Measurements from ENCODE around the gene R3HDM2. TPM values are rescaled to one million over a fixed set of nuclear protein-coding genes. Genes with fewer than 3 reads are reported as not detected.

The R3HDM2 gene
- total and polyA plus RNA-seq, 2 donors from 2014 or later = 16.5 to 67.3 TPM

DNA sequence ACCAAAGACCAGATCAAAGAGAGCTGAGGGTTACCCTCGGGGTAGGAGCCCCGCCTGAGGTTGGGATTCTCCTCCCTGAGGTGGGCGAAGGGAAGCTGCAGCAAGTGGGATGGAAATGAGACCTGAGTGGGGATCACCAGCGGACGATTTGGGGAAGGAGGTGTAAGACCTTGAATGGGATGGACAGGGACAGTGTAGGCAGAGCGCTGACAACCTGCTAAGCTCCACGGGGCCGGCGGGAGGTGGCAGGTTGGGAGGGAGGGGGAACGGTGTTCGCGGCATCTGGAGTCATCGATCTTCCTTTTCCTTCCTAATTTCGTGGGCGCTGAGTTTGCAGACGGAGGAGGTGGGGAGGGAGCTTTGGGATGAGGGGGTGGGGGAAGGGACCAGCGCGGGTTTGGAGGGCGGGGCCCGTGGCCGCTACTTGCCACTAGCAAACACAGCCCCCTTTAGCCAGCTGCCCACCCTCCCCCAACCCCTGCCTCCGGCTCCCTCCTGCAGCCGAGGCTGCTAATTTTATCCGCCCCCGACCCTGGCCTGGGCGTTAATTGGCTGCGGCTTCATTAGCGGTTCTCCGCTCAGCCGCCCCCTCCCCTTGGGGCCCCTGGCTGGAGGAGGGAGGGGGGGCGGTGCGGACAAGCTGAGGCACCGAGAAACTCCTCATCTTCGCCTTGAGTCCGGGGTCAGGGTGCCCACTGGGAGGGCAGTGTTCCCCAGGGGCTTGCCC is 204.1 kb downstream of the R3HDM2 start:
- intact Hi-C loops (cut with DNase I) = no loop called here
- H3K4me1 ChIP-seq (ENCODE audit: control insufficient read depth in 2 of 3, insufficient read depth in 2 of 3, low read depth in 1 of 3, low read length in 3 of 3) = peaks cover 2 to 10% (median 8%) of the 10 kb centered on the region in 3 donors
- no peak overlapping the region for H3K27ac ChIP-seq (ENCODE audit: low read depth in 2 of 2, low read length in 2 of 2)
- H3K4me3 ChIP-seq (ENCODE audit: low read length in 3 of 3) = no peak overlapping the region
- no peak for FAIRE-seq
- TF ChIP-seq, protein P1, sequence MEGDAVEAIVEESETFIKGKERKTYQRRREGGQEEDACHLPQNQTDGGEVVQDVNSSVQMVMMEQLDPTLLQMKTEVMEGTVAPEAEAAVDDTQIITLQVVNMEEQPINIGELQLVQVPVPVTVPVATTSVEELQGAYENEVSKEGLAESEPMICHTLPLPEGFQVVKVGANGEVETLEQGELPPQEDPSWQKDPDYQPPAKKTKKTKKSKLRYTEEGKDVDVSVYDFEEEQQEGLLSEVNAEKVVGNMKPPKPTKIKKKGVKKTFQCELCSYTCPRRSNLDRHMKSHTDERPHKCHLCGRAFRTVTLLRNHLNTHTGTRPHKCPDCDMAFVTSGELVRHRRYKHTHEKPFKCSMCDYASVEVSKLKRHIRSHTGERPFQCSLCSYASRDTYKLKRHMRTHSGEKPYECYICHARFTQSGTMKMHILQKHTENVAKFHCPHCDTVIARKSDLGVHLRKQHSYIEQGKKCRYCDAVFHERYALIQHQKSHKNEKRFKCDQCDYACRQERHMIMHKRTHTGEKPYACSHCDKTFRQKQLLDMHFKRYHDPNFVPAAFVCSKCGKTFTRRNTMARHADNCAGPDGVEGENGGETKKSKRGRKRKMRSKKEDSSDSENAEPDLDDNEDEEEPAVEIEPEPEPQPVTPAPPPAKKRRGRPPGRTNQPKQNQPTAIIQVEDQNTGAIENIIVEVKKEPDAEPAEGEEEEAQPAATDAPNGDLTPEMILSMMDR (IDR thresholded peaks at IDR 0.05; ENCODE audit: borderline replicate concordance, extremely low read depth, insufficient read depth) = no peak
- DNase-seq = peak in 2 of 5 donors; percentile 29 to 70
- H3K9me3 ChIP-seq (ENCODE audit: control insufficient read depth in 2 of 3, insufficient read depth in 1 of 3, low read length in 3 of 3) = no peaks in the 10 kb centered on the region
- peaks cover 0 to under 1% (median 0%) of the 10 kb centered on the region in 3 donors for H3K36me3 ChIP-seq (ENCODE audit: control insufficient read depth in 2 of 3, insufficient read depth in 3 of 3, low read length in 3 of 3)
- no peak overlapping the region for H3K9ac ChIP-seq (ENCODE audit: low read length in 3 of 3)
- H3K27me3 ChIP-seq (ENCODE audit: control insufficient read depth, insufficient read depth, low read length) = peaks cover 13% of the 10 kb centered on the region

DNA sequence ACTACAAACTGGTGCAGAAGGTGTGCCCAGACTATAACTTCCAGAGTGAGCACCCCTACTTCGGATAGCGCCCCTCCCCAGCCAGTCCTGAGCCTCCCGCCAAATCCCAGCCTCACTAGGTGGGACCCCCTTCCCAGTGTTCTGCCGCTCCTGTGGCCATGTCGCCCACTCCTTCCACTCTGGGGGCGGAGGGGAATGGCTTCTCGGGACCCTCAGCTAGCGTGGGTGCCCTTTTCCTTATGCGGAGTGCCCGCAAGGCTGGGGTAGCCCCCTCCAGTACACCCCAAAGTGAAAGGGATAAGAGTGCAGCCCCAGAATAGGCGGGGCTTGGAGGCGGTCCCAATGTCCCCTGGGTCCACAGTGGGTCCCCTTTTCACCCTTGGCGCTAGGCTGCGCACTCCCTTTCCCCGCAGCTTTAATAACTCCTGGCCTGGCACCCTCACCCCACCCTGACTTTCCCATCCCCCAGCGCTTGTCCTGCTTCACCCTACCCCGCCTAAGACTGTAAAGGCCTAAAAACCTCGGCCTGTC is 205.1 kb downstream of the R3HDM2 start:
- peaks cover 19% of the 10 kb centered on the region for H3K27me3 ChIP-seq (ENCODE audit: control insufficient read depth, insufficient read depth, low read length)
- DNase-seq = peak in 1 of 5 donors; percentile 59
- TF ChIP-seq, protein P1 (IDR thresholded peaks at IDR 0.05; ENCODE audit: borderline replicate concordance, extremely low read depth, insufficient read depth) = no peak
- no peaks in the 10 kb centered on the region for H3K36me3 ChIP-seq (ENCODE audit: control insufficient read depth in 2 of 3, insufficient read depth in 3 of 3, low read length in 3 of 3)
- no peak overlapping the region for H3K4me3 ChIP-seq (ENCODE audit: low read length in 3 of 3)
- no peak for FAIRE-seq
- H3K4me1 ChIP-seq (ENCODE audit: control insufficient read depth in 2 of 3, insufficient read depth in 2 of 3, low read depth in 1 of 3, low read length in 3 of 3) = peaks cover 2 to 9% (median 6%) of the 10 kb centered on the region in 3 donors
- H3K27ac ChIP-seq (ENCODE audit: low read depth in 2 of 2, low read length in 2 of 2) = no peak overlapping the region
- intact Hi-C loops (cut with DNase I) = no loop called here
- H3K9me3 ChIP-seq (ENCODE audit: control insufficient read depth in 2 of 3, insufficient read depth in 1 of 3, low read length in 3 of 3) = no peaks in the 10 kb centered on the region
- H3K9ac ChIP-seq (ENCODE audit: low read length in 3 of 3) = no peak overlapping the region

- Histone ChIP-seq H3K36me3 (ENCODE audit: control insufficient read depth in 2 of 3, insufficient read depth in 3 of 3, low read length in 3 of 3) (no peaks in the 10 kb centered on the region), H3K4me1 (ENCODE audit: control insufficient read depth in 2 of 3, insufficient read depth in 2 of 3, low read depth in 1 of 3, low read length in 3 of 3) (peaks cover 2 to 4% (median 3%) of the 10 kb centered on the region in 3 donors), H3K9ac (ENCODE audit: low read length in 3 of 3) (no peak overlapping the region), H3K27ac (ENCODE audit: low read depth in 2 of 2, low read length in 2 of 2) (no peak overlapping the region), H3K4me3 (ENCODE audit: low read length in 3 of 3) (no peak overlapping the region), H3K27me3 (ENCODE audit: control insufficient read depth, insufficient read depth, low read length) (peaks cover 22% of the 10 kb centered on the region), H3K9me3 (ENCODE audit: control insufficient read depth in 2 of 3, insufficient read depth in 1 of 3, low read length in 3 of 3) (no peaks in the 10 kb centered on the region)
- no peak for FAIRE-seq
- intact Hi-C loops (cut with DNase I) = no loop called here
- TF ChIP-seq, protein P1 (IDR thresholded peaks at IDR 0.05; ENCODE audit: borderline replicate concordance, extremely low read depth, insufficient read depth) = peak; percentile 45
- peak in 3 of 5 donors; percentile 58 to 75 (median 63) for DNase-seq
Measured at GRCh38 chr12:57224973-57225679, 205.7 kb downstream of the R3HDM2 start.
